Measurements from ENCODE around the gene JAML.

The JAML gene, protein sequence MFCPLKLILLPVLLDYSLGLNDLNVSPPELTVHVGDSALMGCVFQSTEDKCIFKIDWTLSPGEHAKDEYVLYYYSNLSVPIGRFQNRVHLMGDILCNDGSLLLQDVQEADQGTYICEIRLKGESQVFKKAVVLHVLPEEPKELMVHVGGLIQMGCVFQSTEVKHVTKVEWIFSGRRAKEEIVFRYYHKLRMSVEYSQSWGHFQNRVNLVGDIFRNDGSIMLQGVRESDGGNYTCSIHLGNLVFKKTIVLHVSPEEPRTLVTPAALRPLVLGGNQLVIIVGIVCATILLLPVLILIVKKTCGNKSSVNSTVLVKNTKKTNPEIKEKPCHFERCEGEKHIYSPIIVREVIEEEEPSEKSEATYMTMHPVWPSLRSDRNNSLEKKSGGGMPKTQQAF

DNA sequence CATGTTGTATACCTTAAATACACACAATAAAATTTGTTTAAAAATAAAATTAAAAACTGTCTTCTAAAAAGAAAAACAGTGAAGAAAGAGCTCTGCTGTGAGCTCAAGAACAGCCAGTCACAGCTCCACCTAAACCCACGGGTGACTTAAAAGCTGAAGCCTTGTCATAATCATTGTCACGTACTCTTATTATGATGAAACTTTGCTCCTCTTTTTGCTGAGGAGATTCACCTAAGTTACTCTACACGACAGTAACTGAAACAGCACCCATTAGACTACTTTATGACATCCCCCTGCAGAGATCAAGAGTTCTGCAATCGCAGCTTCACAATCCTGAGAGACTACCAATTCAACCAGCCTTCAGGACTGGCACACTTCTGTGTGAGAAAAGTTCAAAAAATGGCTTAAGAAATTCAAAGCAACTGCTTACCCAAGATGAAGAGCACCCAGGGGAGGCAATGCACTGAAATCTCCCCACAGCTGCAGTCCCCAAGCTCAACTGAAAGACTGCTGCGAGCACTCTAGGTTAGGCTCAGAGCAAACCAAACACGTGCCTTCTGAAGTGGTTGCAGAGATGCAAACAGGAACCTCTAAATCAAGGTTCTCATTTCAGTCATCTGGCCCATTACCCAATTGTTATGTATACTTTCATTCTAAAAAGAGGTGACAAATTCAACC is at the start of gene JAML:
Gene JAML (minus strand): TSS at position 501 of the 678 bp plus-strand sequence. CDS start 10,145 bp downstream, outside the sequence.
- TF ChIP-seq, protein P1, sequence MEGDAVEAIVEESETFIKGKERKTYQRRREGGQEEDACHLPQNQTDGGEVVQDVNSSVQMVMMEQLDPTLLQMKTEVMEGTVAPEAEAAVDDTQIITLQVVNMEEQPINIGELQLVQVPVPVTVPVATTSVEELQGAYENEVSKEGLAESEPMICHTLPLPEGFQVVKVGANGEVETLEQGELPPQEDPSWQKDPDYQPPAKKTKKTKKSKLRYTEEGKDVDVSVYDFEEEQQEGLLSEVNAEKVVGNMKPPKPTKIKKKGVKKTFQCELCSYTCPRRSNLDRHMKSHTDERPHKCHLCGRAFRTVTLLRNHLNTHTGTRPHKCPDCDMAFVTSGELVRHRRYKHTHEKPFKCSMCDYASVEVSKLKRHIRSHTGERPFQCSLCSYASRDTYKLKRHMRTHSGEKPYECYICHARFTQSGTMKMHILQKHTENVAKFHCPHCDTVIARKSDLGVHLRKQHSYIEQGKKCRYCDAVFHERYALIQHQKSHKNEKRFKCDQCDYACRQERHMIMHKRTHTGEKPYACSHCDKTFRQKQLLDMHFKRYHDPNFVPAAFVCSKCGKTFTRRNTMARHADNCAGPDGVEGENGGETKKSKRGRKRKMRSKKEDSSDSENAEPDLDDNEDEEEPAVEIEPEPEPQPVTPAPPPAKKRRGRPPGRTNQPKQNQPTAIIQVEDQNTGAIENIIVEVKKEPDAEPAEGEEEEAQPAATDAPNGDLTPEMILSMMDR (IDR thresholded peaks at IDR 0.05; ENCODE audit: insufficient read depth, missing control alignments) = no peak
- no peak for FAIRE-seq
- DNase-seq (ENCODE audit: insufficient read length, low spot score) = no peak

DNA sequence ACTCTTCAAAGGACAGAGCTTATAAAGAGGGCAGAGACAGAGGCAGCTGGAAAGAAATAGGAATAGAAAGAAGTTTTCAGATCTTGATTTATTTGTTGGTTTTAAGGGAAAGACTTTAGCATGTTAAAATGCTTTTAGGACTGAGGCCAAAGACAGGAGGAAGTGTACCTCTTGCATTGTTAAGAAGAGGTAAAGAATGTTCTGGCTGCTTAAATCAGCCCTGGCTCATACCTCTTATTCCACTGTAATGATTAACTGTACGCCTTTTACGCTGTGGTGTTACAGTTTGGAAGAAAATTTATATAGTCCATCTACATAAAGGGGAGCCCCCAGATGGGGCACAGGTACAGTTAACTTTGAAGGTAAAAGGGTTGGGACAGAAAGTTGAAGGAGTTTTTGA is 49.4 kb upstream of the JAML start:
- TF ChIP-seq, protein P1 (IDR thresholded peaks at IDR 0.05; ENCODE audit: insufficient read depth, missing control alignments) = no peak
- DNase-seq (ENCODE audit: insufficient read length, low spot score) (no peak), FAIRE-seq (no peak)

DNA sequence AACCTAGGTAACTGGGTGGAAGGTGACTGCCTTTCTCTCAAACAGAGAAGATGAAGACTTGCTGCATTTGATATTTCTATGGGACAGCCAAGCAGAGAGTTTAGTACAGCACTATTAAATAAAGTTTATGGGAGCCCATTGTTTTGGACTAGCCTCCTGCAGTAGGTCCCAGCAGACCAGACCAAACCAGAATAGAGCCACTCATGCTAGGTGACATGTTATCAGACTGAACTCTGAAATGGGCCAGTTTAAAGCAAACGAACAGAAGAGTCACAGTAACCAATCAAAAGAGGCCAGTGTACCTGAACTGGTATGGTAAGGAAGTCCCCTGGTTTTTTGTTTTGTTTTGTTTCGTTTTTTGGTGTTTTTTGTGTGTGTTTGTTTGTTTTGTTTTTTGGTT is 47.2 kb upstream of the JAML start:
- FAIRE-seq = no peak

DNA sequence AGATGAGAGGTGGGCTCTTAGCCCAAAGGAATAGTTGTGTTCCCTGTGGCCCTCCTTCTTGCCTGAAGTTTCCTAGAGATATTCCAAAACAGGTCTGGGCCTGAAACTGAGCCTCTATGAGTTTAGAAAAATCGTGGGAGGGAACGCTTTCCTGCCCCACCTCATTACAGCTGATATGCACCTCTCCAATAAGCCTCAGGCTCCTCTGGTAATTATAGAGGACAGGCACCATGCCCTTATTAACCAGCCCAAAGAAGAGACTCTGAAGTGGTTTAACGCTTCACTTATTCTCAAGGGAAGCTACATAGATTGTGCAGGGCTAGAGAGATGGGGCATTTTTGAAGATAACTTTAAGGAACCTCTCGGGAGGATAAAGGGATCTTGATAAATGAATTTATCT is 42.7 kb upstream of the JAML start:
- TF ChIP-seq, protein P1 (IDR thresholded peaks at IDR 0.05; ENCODE audit: insufficient read depth, missing control alignments) = no peak
- FAIRE-seq = no peak
- DNase-seq (ENCODE audit: insufficient read length, low spot score) = no peak

More for the DNA sequence above, 47.2 kb upstream of the JAML start:
- DNase-seq (ENCODE audit: insufficient read length, low spot score) = no peak
- TF ChIP-seq, protein P1 (IDR thresholded peaks at IDR 0.05; ENCODE audit: insufficient read depth, missing control alignments) = no peak

DNA sequence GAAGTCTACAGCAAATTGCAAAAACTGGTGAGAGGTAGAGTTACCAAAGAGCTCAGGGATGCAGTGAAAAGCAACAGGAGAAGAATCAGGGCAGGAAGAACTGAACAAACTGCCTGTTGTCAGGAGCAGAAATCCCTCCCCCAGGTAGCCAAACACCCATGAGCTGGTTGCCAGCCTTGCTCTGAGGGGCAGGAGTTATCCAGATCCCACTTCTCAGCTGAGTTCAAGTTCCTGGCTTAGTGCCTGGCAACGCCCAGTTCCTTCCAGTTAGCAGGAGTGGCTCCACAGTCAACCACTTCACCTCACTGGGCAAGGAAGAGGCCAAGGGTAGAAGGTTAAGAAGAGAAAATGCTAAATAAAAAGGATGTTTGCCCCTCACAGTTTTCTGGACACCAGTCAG is 41.1 kb upstream of the JAML start:
- TF ChIP-seq, protein P1 (IDR thresholded peaks at IDR 0.05; ENCODE audit: insufficient read depth, missing control alignments) = no peak
- no peak for FAIRE-seq
- DNase-seq (ENCODE audit: insufficient read length, low spot score) = no peak

DNA sequence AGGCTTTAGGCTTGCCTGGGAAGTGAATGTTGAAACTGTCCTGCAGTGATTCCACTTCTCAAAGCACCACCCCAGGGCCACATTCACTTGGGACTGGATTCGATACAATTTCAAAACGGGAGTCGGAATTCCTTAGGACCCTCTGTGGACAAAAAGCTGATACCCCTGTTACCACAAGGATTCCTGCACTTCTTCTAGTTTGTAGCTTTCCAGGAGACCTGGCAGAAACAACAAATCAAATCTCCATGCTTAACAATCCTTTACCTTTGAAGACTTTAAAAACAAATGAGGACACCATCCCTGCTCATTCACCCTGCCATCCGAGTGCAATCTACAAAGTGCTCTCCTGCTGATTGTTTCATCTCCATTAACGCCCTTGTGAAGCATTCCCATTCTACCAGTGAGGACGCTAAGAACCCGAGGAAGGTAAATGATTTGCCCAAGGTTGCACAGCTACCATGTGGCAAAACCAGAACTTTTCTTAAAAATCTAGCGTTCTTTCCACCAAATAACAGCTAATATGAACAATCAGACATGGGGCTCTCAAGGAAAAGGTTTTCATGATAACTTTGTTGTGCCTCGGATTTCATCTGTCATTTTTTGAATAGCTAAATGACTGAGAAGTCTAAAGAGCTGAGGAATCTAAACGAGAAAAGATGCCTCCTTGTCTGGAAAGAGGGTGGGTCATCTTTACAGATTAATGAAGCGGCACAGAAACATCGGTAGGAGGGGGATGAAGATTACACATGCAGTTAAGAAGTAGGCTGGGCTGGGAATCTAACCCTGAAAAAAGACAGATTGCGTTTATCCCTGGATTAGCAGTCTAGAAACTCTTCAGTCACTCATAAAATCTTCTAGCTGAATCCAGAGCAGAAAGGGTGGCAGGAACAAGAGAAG is 40.0 kb upstream of the JAML start:
- DNase-seq (ENCODE audit: insufficient read length, low spot score) = peak; percentile 46
- no peak for FAIRE-seq
- TF ChIP-seq, protein P1 (IDR thresholded peaks at IDR 0.05; ENCODE audit: insufficient read depth, missing control alignments) = no peak
